CD4-positive, alpha-beta T cell treated with Interleukin-6 for 4 hours (primary cell): ENCODE measurements around the gene GRM6.

Experiments used
- DNase-seq: peaks from one replicate; pipeline ENCODE4 v3.0.0-alpha.2; 2020; ENCODE audit warnings: mixed read lengths

The GRM6 gene

DNA sequence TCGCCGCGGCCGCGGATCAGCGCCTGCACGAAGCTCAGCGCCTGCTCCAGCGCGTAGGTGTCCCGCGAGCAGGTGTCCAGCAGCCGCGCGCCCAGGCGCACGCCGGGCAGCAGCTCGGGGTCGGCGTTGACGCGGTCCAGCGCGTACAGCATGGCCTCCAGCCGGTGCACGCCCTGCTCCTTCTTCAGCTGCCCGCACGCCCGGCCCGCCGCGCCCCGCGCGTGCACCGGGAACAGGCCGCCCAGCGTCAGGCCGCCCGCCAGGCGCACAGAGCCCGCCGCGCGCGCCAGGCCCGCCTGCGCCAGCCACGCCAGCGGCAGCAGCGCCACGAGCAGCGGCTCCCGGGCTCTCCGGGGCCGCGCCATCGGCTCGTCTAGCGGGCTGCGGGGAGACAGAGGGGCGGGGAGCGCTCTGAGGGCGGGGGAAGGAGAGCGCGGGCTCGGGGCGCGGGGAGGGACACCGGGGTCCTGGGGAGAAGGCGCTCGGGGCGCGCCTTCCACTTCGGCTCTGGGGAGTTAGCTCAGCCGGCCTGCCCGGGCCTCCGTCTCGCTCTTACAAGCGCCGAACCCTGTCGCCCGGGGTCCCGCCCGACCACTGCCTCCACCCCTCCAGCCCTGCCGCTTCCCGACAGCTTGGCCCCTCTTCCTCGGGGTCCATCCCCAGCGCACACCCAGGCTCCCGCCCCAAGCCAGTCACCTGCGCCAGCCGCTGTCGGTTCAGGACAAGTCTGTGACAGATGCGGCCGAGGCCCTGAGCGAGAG is at the start of gene GRM6:
Gene GRM6 (minus strand): TSS at position 741 of the 761 bp plus-strand sequence. CDS start 376 bp downstream, at position 365.
- no peak for DNase-seq

DNA sequence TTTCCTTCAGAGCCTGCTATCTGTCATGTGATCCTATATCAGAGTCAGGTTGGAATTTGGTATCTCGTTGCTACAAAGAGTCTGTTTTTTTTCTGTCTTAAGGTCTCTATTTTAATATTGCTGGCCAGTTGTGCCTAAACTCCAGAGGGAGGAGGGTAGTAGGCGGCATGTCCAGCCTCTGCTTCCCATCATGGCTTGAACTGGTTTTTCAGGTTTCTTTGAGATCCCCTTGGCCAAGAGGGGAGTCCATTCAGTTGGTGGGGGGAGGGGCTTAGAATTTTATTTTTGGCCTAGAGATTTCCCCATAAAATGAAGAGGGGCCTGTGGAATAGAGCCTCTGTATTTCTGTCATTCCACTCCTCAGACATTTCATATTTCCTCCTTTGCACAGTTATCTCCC is 49.6 kb upstream of the GRM6 start:
- DNase-seq, result no peak

DNA sequence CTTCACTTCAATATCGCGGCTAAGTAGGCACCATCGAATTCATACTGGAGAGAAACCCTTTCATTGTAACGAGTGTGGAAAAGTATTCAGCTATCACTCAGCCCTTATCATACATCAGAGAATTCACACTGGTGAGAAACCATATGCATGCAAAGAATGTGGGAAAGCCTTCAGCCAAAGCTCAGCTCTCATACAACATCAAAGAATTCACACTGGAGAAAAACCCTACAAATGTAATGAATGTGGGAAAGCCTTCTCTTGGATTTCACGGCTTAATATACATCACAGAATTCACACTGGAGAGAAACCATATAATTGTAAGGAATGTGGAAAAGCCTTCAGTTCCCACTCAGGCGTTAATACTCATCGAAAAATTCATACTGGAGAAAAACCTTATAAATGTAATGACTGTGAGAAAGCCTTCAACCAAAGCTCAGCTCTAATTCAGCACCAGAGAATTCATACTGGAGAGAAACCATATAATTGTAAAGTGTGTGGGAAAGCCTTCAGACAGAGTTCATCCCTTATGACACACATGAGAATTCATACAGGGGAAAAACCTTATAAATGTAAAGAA is 38.0 kb upstream of the GRM6 start:
- no peak for DNase-seq

DNA sequence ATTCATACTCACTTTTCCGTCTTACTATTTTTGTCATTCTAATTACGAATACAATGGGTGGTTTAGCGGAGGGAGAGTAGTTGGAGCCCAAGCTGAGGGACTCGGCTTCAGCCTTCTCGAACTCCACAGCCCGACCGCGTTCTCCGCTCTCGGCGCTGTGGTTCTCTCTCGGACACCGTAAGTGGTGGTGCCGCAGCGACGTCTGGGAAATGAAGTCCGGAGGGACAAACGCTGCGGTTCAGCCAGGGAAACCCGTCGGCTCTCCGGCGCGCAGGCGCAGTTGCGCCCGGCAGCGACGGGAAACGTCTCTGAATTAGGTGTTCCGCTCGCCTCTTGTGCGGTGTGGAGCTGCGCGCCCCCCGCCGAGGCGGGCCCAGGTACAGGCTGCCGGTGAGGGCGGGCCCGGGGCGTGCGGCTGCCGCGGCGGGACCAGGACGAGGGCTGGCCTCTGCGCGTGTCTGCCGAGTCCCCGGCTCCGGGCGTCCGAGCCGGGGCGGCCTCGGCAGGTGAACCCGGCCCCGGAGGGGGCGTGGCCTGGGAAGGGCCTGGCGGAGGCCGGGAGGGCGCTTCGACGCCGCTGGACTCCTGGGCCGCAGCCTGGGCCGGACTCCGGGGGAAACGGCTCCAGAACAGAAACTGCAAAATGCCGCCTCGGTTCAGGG is 28.5 kb upstream of the GRM6 start, which contains the start of gene ZNF879:
Gene ZNF879 (plus strand): TSS at position 277 of the 662 bp plus-strand sequence. CDS start 1,201 bp downstream, outside the sequence.
- DNase-seq, result peak; percentile 94

DNA sequence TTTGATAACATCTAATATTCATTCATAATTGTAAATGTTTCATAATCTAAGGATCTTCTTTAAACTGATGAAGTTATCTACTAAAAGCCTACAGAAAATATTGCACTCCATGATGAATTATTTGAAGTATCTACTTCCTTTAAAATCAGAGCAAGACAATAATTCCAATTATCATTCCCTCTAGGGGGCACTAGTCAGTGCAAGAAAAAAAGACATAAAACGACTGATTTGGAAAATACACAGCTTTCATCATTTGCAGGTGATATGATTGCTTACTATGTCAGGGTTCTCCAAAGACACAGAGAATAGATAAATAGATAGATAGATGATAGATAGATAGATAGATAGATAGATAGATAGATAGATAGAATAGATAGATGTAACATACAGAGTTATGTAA is 13.5 kb upstream of the GRM6 start:
- no peak for DNase-seq

DNA sequence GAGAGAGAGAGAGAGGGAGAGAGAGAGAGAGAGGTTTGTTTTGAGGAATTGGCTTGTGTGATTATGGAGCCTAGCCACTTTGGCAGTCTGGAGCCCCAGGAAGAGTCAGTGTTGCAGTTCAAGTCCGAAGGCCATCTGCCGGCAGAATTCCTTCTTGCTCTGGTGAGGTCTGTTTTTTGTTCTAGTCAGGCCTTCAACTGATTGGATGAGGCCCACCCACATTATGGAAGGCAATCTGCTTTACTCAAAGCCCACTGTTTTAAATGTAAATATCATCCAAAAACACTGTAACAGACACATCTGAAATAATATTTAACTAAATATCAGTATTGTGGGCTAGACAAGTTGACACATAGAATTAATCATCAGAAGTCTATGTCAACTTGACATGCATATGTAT is 11.4 kb upstream of the GRM6 start:
- no peak for DNase-seq

DNA sequence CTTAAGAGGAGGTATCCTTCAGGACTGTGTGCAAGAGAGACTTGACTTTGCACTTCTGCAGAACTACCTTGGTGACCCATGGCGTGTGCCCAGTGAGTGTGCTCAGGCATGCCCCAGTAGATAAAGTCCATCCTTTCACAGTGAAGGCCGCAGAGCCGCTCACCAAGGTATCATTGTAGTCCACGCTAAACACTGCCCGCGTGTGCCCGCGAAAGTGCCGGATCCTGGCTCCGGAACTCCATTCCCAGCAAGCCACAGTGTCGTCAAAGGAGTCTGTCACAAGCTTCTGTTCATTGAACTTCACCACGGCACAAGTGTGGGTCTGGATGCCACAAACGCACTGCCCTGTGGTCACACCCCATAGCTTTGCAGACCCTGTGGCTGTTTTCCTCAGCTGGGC is 3.3 kb upstream of the GRM6 start:
- no peak for DNase-seq

DNA sequence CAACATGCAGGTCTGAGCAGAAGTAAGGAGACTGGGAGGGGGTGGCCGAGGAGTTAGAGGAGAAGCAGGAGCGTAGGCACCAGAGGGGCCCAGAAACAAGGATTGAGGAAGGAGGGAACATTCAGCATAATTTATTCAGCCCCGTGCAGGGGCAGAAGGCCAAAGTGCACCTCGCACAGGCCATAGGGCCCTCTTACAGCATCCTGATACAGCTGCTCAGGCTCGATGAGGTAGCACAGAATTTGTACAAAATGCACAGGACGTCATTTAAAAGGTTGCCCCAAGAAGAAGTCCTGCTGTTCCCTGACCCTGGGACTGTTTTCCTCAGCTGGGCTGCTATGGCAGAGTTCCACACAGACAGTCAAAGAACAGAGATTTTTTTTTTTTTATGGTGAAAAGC is 2.1 kb upstream of the GRM6 start:
- DNase-seq, result no peak

DNA sequence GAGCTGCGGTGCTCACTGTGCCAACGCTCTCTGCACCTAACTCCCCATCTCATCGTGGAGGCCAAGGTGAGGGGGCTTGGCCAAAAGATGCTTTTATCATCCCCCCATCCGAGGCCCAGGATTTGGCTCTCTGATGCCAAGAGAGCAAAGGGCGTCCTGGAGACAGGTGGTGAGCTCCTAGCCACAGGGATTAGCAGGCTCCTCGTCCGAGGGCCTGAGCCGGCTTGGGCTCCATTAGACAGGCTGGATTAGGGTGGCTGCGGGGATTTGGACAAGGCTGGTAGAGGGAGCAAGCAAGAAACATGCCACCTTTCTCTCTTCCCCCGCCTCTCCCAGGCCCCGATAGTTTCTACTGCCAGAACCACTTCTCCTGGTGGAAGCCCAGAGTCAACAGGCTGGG is 1.0 kb upstream of the GRM6 start:
- DNase-seq, result no peak

DNA sequence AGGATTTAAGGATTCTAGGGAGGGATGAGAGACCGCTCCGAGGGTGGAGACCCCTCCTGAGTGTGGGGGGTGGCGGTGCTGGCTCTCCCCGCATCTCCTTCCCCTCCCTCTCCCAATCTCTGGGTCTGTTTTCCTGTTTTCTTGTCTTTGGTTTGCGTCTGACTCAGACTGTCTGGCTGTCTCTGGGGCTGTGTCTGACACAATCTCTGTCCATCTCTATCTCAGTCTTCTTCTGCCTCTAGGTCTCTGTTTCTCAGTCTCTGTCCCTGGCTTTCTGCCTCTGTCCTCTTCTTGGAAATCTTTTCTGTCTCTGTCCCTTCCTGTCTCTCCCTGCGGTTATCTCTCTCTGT is 196 bp upstream of the GRM6 start:
- DNase-seq, result no peak

DNA sequence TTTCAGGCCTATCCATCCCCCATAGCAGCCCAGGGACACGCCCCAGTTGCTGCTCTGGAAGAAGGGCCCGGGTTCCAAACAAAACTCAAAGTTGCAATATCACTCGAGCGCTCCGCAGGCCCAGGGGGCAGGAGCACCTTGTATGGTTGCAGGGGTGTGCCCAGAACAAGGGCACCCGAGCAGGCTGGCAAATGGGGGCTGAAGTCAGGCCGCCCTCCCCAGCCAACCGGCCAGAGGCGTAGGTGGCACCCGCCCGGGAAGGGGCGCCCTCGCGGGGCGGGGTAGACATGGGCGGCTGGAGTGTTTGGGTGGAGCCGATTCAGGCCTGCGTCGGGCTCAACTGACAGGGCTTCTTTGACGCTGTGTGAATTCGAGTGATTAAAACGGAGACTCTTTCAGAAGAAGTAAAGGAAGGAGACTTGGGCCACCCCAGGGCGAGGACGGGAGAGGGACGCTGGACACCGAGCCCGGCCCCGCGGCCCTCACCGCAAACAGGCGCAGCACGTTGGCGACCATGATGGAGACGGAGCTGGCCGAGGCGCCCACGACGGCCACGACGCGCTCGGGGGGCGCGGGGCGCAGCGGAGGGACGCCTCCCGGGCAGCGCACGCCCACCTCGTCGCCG is 1.1 kb downstream of the GRM6 start:
- DNase-seq, result no peak

DNA sequence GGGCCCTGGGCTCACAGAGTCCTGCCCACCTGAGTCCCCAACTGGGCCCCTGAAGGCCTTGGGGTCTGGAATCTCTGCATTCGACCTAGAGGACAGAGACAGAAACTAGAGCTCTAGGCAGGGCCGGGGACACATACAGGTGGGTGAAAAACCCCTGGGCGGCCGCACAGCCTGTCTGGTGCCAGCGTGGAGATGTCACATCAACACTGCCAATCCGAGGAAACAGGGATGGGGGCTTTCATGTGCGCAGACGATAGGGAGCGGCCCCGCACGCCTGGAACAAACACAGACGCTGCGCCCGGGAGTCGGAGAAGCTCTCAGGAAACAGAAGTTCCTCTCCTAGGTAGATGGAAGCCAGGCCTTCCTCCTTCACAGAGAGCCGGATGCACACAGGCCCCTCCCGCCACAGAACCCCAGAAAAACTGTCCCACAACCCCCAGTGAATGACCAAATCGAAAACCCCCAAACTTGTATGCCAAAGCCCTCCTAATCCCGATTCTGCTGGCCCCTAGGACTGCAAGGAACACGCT is 1.8 kb downstream of the GRM6 start:
- no peak for DNase-seq

DNA sequence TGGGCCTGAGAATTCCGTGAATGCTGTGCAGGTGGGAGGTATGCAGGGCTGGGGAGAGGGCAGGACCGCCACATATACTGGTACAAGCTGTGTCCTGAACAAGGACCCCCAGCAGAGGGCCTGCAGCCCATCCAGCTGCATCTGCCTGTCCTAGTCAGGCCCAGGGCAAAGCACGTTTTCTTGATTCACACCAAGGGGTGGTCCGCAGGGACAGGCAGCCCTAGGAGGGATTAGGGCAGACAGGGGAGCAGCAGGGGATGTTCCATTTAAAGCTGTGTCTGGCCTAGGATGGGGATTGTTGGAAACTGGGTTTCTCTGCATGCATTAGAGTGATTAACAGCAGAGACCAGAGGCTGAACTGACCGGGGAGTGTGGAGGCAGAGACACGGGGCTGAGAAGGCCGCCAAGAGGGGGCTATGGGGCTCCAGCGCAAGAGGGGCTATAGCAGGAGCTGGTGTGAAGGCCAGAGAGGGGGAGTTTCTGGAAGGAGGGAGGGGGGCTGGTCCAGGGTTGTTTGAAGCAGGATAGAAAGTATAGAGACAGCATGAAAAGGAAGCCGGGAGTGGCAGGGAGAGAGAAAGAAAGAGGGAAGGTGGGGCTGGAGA is 2.7 kb downstream of the GRM6 start:
- no peak for DNase-seq

DNA sequence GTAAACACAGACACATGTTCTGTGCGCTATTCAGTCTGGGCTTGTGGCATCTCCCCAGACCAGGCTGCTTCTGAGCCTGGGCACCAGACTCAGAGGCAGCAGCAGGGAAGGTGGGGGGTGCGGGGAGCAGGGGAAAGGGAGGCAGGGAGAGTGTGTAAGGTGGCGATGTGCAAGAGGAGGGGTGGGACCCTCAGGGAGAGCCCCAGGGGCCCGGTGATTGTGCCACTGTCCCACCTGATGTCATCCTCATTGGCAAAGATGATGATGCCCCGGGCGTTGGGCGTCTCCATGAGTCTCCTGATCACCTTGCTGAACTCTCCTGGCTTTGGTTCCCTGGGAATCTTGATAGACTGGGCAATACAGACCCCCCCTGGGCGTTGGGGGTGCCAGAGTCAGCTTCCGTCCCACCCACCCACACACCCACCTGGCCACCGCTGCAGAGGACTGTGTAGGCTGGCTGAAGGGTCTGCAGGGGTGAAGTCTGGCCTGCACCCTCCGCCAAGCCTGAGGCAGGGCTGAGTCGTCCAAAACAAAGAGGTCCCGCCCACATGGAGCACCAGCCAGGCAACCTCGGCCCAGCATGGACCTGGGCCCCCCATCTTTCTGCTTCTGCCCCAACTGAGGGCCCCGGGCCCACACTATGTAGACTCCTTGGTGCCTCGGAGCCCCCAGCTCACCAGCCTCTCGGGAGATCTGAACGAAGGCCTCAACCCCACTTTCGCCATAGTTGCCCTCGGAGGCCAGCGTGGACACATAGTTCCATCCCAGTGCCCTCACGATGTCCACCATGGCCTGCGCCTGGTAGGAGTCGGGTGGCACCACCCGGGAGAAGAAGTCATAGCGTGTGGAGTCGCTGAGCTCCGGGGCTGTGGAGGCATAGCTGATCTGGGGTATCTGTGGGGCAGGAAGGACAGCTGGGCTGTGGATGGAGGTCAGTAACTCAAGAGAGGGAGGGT is 3.7 kb downstream of the GRM6 start:
- no peak for DNase-seq

DNA sequence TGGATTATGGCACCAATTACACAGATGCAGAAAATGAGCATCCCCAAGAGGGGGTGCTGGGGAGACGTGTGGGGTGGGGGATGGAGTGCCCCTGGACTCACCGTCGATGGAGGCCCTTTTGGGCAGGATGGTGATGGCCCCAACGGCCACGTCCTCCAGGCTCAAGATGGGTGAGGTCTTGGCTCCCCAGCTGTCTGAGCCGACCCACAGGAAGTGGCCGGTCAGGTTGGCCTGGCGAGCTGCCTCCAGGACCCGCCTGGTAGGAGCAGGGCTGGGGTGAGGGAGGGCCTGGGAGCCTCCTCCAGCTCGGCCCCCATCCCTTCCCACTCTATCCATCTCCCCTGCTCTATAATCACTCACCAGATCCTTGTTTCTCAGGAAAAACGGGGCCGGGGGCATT is 4.6 kb downstream of the GRM6 start:
- no peak for DNase-seq

DNA sequence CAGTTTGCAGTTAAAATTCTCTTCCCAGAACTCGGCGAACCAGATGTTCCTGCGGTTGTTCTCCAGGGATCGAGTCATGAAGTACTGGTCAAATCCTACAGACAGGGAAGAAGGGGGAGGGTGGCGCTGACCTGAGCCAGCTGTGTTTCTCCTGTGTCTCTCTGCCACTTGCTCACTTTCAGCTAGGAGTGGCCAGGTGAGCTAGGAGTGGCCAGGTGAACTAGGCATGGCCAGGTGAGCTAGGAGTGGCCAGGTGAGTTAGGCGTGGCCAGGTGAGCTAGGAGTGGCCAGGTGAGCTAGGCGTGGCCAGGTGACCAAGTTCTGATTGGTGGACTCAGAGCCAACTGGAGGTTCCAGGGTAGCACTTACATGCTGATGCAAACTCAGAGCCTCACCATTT is 5.8 kb downstream of the GRM6 start:
- DNase-seq, result no peak

DNA sequence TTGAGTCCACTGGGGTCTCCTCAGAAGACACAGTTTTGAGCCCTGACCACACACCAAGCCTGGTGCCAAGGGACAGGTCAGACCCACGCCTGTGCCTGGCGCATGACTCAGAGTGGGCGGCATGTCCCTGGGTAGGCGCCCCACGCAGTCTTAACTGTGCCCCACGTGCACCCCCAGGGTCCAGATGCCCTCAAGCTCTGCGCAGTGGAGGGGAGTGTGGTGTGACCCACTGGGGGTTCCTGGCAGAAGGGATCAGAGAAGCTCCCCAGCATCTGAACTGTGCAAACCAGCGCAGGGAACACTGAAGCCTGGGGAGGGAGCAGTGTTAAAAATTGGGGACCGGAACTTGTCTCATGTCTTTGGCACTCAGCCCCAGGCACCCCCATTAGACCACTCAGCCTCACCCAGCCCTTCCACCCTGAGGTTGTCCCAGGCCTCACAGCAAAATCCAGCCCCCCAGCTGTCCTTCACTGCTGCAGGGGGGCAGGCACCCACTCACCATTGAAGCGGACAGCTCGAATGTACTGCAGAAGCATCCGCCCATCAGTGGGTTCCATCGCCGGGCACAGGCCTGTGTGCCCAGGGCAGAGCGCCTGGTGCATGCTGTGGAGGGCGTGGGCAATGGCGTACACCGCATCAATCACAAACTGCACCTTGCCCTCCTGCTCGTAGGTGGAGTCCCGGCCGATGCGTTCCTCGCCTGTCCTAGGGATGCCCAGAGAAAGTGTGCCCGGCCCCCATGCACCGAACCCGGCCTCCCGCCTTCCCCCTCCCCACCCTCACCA is 6.5 kb downstream of the GRM6 start:
- no peak for DNase-seq

DNA sequence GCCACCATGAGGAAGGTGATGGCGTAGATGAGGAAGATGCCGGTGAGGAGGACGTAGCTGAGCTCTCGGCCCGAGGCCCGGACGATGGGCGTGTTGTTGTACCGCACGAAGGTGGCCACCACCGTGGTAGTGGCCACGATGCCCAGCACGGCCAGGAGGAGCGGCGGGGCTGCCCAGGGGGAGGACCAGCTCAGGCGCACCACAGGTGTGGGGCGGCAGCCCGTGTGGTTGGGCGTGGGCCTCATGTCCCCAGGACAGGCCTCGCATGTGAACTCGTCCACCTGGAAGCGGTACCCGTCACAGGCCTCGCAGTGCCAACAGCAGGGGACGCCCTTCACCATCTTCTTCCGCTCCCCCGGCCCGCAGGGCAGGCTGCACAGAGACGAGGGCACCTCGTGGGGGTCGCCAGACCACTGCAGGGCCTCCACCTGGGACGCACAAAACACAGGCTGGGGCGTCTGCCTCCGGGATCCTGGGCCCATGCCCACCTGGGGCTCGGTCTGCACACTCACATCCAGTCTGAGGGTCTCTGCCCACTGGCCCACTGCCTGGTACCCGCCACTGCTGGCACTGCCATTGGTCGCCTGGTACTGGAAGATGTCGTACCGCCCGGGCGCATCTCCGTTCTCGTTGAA is 8.7 kb downstream of the GRM6 start:
- DNase-seq, result no peak

DNA sequence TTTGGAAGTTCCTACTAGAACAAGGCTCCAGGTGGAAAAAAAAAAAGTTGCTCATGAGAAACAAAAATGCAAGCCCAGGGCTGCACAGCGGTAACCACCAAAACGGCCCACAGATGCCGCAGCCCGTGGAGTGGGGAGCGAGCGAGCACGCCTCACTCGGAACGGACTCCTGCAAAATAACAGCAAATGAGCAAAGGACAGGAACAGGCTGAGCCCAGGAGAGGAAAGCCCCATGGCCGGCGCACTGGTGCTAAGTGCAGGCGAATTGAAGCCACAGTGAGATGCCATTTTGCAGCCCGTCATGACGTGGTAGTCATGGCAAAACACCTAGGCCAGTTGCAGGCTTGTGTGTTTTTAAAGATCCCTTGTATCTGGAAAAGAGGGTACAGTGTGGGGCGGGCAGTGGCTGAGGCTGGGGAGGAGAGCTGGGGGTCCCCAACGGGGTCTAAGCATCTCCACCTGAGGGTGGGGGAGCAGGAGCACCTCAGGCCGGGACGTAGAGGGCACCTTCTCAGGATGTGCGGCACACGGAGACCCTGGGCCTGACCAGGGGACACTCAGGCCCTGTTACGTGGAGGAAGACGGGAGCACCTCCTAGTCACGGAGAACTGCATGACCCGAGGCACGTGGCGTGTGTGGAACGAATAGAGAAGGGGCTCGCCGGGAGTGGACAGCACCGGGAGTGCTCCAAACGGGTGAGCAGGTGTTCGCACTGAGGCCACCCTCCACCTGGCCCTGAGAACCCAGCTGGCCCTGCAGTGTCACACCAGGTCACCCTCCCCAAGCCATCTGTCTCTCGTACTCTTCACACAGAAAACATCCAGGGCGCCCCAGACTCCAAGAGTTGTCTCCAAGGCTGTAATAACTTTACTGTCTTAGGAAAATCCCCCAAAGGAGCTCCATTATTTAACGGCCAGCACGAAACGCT is 10.7 kb downstream of the GRM6 start:
- DNase-seq, result no peak
